GM21390 (cell line): ENCODE results near the gene KIF2B.
"Not testable (repeated sequence)": the region's sequence is repeated elsewhere in the genome, so short reads cannot be mapped to it uniquely, and the experiment has no call there.

ENCODE experiments used
- ATAC-seq: cut with Tn5 transposase; IDR thresholded peaks from one replicate; pipeline ENCODE4 v1.9.1; 2021; ENCODE audit not compliant: unreplicated experiment

Gene KIF2B

GRCh38 chr17:53822764-53823163 is at the start of gene KIF2B:
Gene KIF2B, plus strand, starts transcription at chr17:53822927. Its CDS starts 107 bp downstream, at chr17:53823034.
- no peak for ATAC-seq

GRCh38 chr17:53780320-53780719 is 42.4 kb upstream of the KIF2B start:
- no peak for ATAC-seq

- no peak for ATAC-seq
These were observed 31.2 kb upstream of the KIF2B start for GRCh38 chr17:53791551-53791950.

GRCh38 chr17:53792451-53792850 is 30.3 kb upstream of the KIF2B start:
- ATAC-seq = no peak

GRCh38 chr17:53792997-53793396 is 29.7 kb upstream of the KIF2B start:
- no peak for ATAC-seq

- no peak for ATAC-seq
These were observed 27.9 kb upstream of the KIF2B start for GRCh38 chr17:53794875-53795274.

GRCh38 chr17:53796642-53797041 is 26.1 kb upstream of the KIF2B start:
- ATAC-seq = no peak

GRCh38 chr17:53797501-53797900 is 25.2 kb upstream of the KIF2B start:
- ATAC-seq = no peak

GRCh38 chr17:53804437-53804836 is 18.3 kb upstream of the KIF2B start:
- no peak for ATAC-seq

- ATAC-seq = no peak
These were observed 16.3 kb upstream of the KIF2B start for GRCh38 chr17:53806473-53806872.

GRCh38 chr17:53807286-53807685 is 15.4 kb upstream of the KIF2B start:
- ATAC-seq = no peak

GRCh38 chr17:53818271-53818670 is 4.5 kb upstream of the KIF2B start:
- no peak for ATAC-seq

GRCh38 chr17:53818929-53819328 is 3.8 kb upstream of the KIF2B start:
- no peak for ATAC-seq

GRCh38 chr17:53819956-53820355 is 2.8 kb upstream of the KIF2B start:
- ATAC-seq = no peak

- ATAC-seq = no peak
These were observed 769 bp downstream of the KIF2B start for GRCh38 chr17:53823341-53824050.

- ATAC-seq = not testable (repeated sequence)
These were observed 12.0 kb downstream of the KIF2B start for GRCh38 chr17:53834771-53835170.

- no peak for ATAC-seq
These were observed 14.4 kb downstream of the KIF2B start for GRCh38 chr17:53837131-53837530.

GRCh38 chr17:53844491-53845107 is 21.9 kb downstream of the KIF2B start:
- no peak for ATAC-seq

- ATAC-seq = not testable (repeated sequence)
These were observed 48.4 kb downstream of the KIF2B start for GRCh38 chr17:53871128-53871527.
